Measurements from ENCODE around the gene AFG3L2. TPM values are rescaled to one million over a fixed set of nuclear protein-coding genes. Genes with fewer than 3 reads are reported as not detected.

Gene AFG3L2
- total and polyA plus RNA-seq, 2 of the 13 experiments (the other 11 are each of a cell fraction or from before 2014, with no cell fraction given), result 28.6 to 86.9 TPM

Small RNAs within 50 kb of the gene (small RNA-seq; reads per million reads assigned to genes)
- 0 reads per million in 3 experiments for gene RNU6-170P (ENCODE audit: insufficient read depth in 2 of 3, insufficient read length in 3 of 3, low read depth in 2 of 3, low replicate concordance in 1 of 3)
- gene RNU7-129P (ENCODE audit: insufficient read depth in 2 of 3, insufficient read length in 3 of 3, low read depth in 2 of 3, low replicate concordance in 1 of 3), result 0 reads per million in 3 experiments

Other genes starting within 250 kb of the AFG3L2 start
- gene CIDEA, start 122.9 kb downstream of the AFG3L2 start, total RNA-seq (2016; rRNA removed; fragmentation: Illumina TruSeq; extraction: Trizol), result not detected in 2 replicates
- gene CIDEA, start 122.9 kb downstream of the AFG3L2 start, polyA plus RNA-seq (2011; rRNA removed), result not detected in 2 replicates
- 9.9 and 13.5 TPM in 2 replicates for gene TUBB6, start 69.0 kb downstream of the AFG3L2 start, total RNA-seq (2016; rRNA removed; fragmentation: Illumina TruSeq; extraction: Trizol)
- gene TUBB6, start 69.0 kb downstream of the AFG3L2 start, polyA plus RNA-seq (2011; rRNA removed), result 28.6 and 30.8 TPM in 2 replicates
- 5.5 and 11.0 TPM in 2 replicates for gene PRELID3A, start 30.7 kb upstream of the AFG3L2 start, total RNA-seq (2016; rRNA removed; fragmentation: Illumina TruSeq; extraction: Trizol)
- gene PRELID3A, start 30.7 kb upstream of the AFG3L2 start, polyA plus RNA-seq (2011; rRNA removed), result 7.2 and 10.3 TPM in 2 replicates

All from HepG2 (cell line).